Lower leg skin (tissue), 3 donors: ENCODE results near the gene MFGE8.

Source experiments
- CTCF ChIP-seq, 3 donors: fragments of 450-650 bp; IDR thresholded peaks; one replicate each; pipeline ENCODE4 v1.5.1; 2016; ENCODE audit warnings: antibody characterized with exemption in 3 of 3, mild to moderate bottlenecking in 3 of 3, moderate library complexity in 2 of 3
- POLR2A ChIP-seq, 2 donors: fragments of 450-650 bp; IDR thresholded peaks; one replicate each; pipeline ENCODE4 v1.6.1; 2016 to 2017; ENCODE audit warnings: antibody characterized with exemption in 2 of 2, mild to moderate bottlenecking in 1 of 2, moderate library complexity in 1 of 2

- TF ChIP-seq CTCF (IDR thresholded peaks at IDR 0.05), result no peak
- TF ChIP-seq POLR2A (IDR thresholded peaks at IDR 0.05), result no peak
Measured at GRCh38 chr15:88860212-88860611, 53.0 kb downstream of the MFGE8 start.
